ENCODE data around the gene P2RY11. TPM values are rescaled to one million over a fixed set of nuclear protein-coding genes. Genes with fewer than 3 reads are reported as not detected.

Gene P2RY11
- total RNA-seq, 1 donor from 2014 or later = 42.6 TPM

DNA sequence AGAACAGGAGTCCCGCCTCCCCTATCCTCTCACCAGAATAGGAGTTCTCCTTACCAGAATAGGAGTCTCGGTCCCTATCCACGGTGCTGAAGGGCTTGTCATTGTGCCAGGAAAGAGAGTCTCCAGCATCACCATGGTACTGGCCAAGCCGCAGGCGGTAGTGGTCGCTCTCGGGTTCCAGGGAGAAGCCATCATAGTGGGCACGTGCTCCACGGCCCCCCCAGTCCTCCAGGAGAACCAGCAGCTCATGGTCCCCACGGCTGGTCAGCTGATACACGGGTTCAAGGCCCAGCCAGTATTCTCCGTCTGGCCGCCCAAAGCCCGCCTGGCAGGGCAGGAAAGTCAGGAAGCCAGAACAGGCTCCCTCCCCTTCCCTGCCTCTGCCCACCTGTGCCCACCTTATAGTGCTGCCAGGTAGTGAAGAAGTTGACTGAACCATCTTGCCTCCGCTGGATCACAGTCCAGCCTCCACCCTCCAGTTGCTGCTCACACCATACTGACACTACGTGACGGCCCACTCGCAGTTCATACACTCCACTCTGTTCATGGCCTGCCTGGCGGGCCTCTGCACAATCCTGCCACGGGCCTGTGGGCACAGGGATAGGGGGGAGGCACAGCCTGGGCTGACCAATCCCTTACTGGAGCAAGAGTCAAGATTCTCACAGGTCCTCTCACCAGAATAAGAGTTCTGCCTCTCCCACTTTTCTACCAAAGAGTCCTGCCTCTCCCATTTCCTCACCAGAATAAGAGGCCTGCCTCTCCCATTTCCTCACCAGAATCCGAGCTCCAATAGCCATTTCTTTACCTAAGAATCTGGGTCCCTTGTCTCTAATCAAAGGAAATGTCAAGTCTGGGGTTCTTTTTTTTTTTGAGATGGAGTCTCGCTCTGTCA is 18.0 kb upstream of the P2RY11 start:
- H3K9me3 Mint-ChIP-seq = no peaks in the 10 kb centered on the region
- H3K27me3 Mint-ChIP-seq = no peaks in the 10 kb centered on the region
- DNase-seq (no peak), ATAC-seq (ENCODE audit: low read depth) (no peak)
- ChIA-PET CTCF (no interaction called here), POLR2A (interaction anchor here (3.8 kb wide), 1 partner anchor 13 kb away, joined by 64 read pairs; the partner anchor contains the start of gene PPAN)
- H3K36me3 Mint-ChIP-seq (ENCODE audit: low read depth) = peaks cover 38% of the 10 kb centered on the region
- peaks cover 33% of the 10 kb centered on the region for H3K4me1 Mint-ChIP-seq
- no peak for TF ChIP-seq CTCF (IDR thresholded peaks at IDR 0.05)
- peak overlapping the region; percentile 46 for H3K27ac Mint-ChIP-seq
- no peak overlapping the region for H3K4me3 Mint-ChIP-seq
- intact Hi-C loops (cut with micrococcal nuclease) = no loop called here

- ATAC-seq (ENCODE audit: low read depth) = no peak
- DNase-seq = no peak
- H3K36me3 Mint-ChIP-seq (ENCODE audit: low read depth) = peaks cover 28% of the 10 kb centered on the region
- H3K4me3 Mint-ChIP-seq = no peak overlapping the region
- POLR2A ChIA-PET = interaction anchor here (0.5 to 11.0 kb wide), 9 partner anchors 11 to 156 kb away, joined by 3 to 297 read pairs (median 7); partner anchors contain the start of genes EIF3G, MRPL4, P2RY11 and PPAN
- H3K27ac Mint-ChIP-seq = peak overlapping the region; percentile 53
- H3K27me3 Mint-ChIP-seq = no peaks in the 10 kb centered on the region
- no peaks in the 10 kb centered on the region for H3K9me3 Mint-ChIP-seq
- CTCF ChIA-PET = interaction anchor here (0.7 to 5.5 kb wide), 6 partner anchors 9 to 164 kb away, joined by 3 to 41 read pairs (median 4); partner anchors contain the start of genes P2RY11 and PPAN
- intact Hi-C loops (cut with micrococcal nuclease) = no loop called here
- TF ChIP-seq CTCF (IDR thresholded peaks at IDR 0.05) = no peak
- H3K4me1 Mint-ChIP-seq = peaks cover 48% of the 10 kb centered on the region
Observed at GRCh38 chr19:10095622-10095947, 15.9 kb upstream of the P2RY11 start.

- Mint-ChIP-seq H3K9me3 (no peaks in the 10 kb centered on the region), H3K4me1 (peaks cover 50% of the 10 kb centered on the region), H3K4me3 (peak overlapping the region; percentile 32), H3K27ac (peak overlapping the region; percentile 59), H3K36me3 (ENCODE audit: low read depth) (peaks cover 23% of the 10 kb centered on the region), H3K27me3 (no peaks in the 10 kb centered on the region)
- intact Hi-C loops (cut with micrococcal nuclease) = loop anchor here (1.0 kb wide), 3 partner anchors 10 to 24 kb away; partner anchors contain the start of genes PPAN and SHFL
- ATAC-seq (ENCODE audit: low read depth) = peak; percentile 87
- TF ChIP-seq CTCF (IDR thresholded peaks at IDR 0.05) = no peak
- CTCF ChIA-PET = interaction anchor here (0.7 to 5.5 kb wide), 6 partner anchors 9 to 165 kb away, joined by 3 to 41 read pairs (median 4); partner anchors contain the start of genes P2RY11 and PPAN
- DNase-seq = peak; percentile 97
- POLR2A ChIA-PET = interaction anchor here (0.5 to 11.0 kb wide), 13 partner anchors 10 to 336 kb away, joined by 3 to 297 read pairs (median 6); partner anchors contain the start of genes EIF3G, MRPL4, P2RY11 and PPAN
Observed at GRCh38 chr19:10095948-10096614, 15.4 kb upstream of the P2RY11 start.

DNA sequence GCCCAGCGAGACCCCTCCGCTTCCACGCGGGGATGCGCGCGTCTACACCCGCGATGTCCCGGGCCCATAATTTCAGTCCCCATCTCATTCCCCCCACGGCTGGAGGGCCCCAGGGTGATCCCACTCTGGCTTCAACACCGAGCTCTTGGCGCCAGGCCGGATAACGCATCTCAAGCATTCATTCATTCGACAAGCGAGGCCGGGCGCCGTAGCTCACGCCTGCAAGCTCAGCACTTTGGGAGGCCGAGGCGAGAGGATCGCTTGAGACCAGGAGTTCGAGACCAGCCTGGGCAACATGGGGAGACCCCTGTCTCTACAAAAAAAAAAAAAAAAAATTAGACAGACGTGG is 14.9 kb upstream of the P2RY11 start:
- peak overlapping the region; percentile 59 for H3K27ac Mint-ChIP-seq
- CTCF ChIA-PET = interaction anchor here (1.2 to 5.5 kb wide), 5 partner anchors 8 to 165 kb away, joined by 3 to 41 read pairs (median 4); partner anchors contain the start of gene P2RY11

More for the DNA sequence above, 14.9 kb upstream of the P2RY11 start:
- POLR2A ChIA-PET = interaction anchor here (0.6 to 11.0 kb wide), 12 partner anchors 10 to 336 kb away, joined by 3 to 297 read pairs (median 6); partner anchors contain the start of genes EIF3G, MRPL4, P2RY11 and PPAN
- DNase-seq = no peak
- Mint-ChIP-seq H3K27me3 (no peaks in the 10 kb centered on the region), H3K4me1 (peaks cover 52% of the 10 kb centered on the region), H3K9me3 (no peaks in the 10 kb centered on the region), H3K4me3 (peak overlapping the region; percentile 32), H3K36me3 (ENCODE audit: low read depth) (peaks cover 21% of the 10 kb centered on the region)
- ATAC-seq (ENCODE audit: low read depth) = no peak
- intact Hi-C loops (cut with micrococcal nuclease) = loop anchor here (1.0 kb wide), 3 partner anchors 10 to 24 kb away; partner anchors contain the start of genes PPAN and SHFL
- TF ChIP-seq CTCF (IDR thresholded peaks at IDR 0.05) = no peak
